Osteoblast (primary cell): ENCODE data around the gene LRP10. TPM values are rescaled to one million over a fixed set of nuclear protein-coding genes. Genes with fewer than 3 reads are reported as not detected.
"Not testable (repeated sequence)": the region's sequence is repeated elsewhere in the genome, so short reads cannot be mapped to it uniquely, and the experiment has no call there.

Experiments used
- DNase-seq: peaks from one replicate; pipeline ENCODE4 v3.0.0; 2011; ENCODE audit warnings: low spot score, mixed read lengths; ENCODE audit not compliant: insufficient read length; ENCODE audit errors: missing footprints
- H2AFZ ChIP-seq: 2 replicates; pipeline ENCODE4 v1.6.0; 2011; ENCODE audit warnings: mild to moderate bottlenecking, low read length
- H3K27ac ChIP-seq: 2 replicates; pipeline ENCODE4 v1.5.1; 2011; ENCODE audit warnings: mild to moderate bottlenecking, low read depth, low read length, moderate library complexity
- H3K27me3 ChIP-seq: 2 replicates; pipeline ENCODE4 v1.6.0; 2012; ENCODE audit warnings: mild to moderate bottlenecking, control low read depth, inconsistent platforms, low read length, moderate library complexity; ENCODE audit not compliant: insufficient read depth
- H3K36me3 ChIP-seq: 2 replicates; pipeline ENCODE4 v1.5.1; 2011; ENCODE audit warnings: mild to moderate bottlenecking, low read length, control low read depth, moderate library complexity; ENCODE audit not compliant: insufficient read depth
- H3K4me1 ChIP-seq: 2 replicates; pipeline ENCODE4 v1.5.1; 2011; ENCODE audit warnings: mild to moderate bottlenecking, low read length, control low read depth, moderate library complexity; ENCODE audit not compliant: insufficient read depth
- H3K4me2 ChIP-seq: 2 replicates; pipeline ENCODE4 v1.6.0; 2011; ENCODE audit warnings: mild to moderate bottlenecking, low read length; ENCODE audit not compliant: insufficient read depth
- H3K4me3 ChIP-seq: fragments of 200-600 bp; sonication (generic); 3 replicates; pipeline ENCODE4 v1.5.1; 2012; ENCODE audit warnings: mild to moderate bottlenecking, low read length, inconsistent platforms; ENCODE audit not compliant: insufficient read depth
- H3K79me2 ChIP-seq: 2 replicates; pipeline ENCODE4 v1.6.0; 2012; ENCODE audit warnings: mild to moderate bottlenecking, low read length, control low read depth, inconsistent platforms; ENCODE audit not compliant: insufficient read depth
- H3K9me3 ChIP-seq: 2 replicates; pipeline ENCODE4 v1.5.1; 2011; ENCODE audit warnings: low read depth, low read length, control low read depth
- H4K20me1 ChIP-seq: 2 replicates; pipeline ENCODE4 v1.6.0; 2012; ENCODE audit warnings: mild to moderate bottlenecking, low read length, control low read depth; ENCODE audit not compliant: insufficient read depth
- total RNA-seq: library from RNA; depleted of rRNA; stranded (reverse); fragments of >200 nt; gene quantifications from 2 replicates; pipeline ENCODE4 v1.2.3, GENCODE V29; 2012
- TF ChIP-seq, protein P1 (sequence below): IDR thresholded peaks from 2 replicates; pipeline ENCODE4 v1.5.1; 2011; ENCODE audit warnings: mild to moderate bottlenecking, low read depth, low read length, moderate library complexity; ENCODE audit errors: extremely low read depth

LRP10 gene
- total RNA-seq, 1 donor: 147 TPM

DNA sequence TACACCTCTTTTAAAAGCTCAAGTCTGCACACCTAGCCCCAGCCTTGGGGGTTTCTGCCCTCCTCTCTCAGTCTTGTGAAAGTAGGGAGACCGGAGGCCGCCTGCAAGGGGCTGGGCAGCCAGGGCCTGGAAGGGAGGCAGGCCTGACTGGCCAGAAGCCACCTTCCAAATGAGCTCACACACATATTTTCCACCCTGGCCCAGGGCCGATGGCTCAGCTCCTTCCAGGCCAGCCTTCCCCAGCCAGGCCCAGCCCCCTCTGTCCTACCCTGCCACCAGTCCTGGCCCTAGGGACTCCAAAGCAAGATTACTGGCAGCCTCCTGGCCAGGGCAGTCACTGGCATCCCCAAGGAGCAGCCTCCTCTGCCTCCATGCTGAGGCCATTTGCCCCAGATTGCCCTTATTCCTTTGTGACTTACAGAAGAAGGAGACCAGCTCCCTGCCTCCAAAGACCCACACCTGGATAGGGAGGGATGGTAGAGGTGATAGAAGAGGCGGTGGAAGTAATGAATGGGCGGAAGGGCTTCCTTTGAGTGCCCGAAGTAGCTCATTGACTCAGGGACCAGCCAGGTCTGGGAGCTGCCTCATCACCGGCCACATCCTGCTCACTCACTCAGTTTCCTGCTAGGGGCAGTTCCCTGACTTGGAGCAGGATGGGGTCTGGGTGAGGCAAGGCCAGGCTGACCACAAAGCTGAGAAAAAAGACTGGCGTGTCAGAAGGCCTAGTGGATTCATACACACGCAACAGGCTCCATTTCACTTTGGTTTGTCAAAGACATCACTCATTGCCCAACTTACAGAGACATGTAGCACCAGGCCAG lies 20.4 kb upstream of the LRP10 start:
- Histone ChIP-seq H3K9me3 (no peaks in the 10 kb centered on the region), H3K4me1 (peaks cover 68% of the 10 kb centered on the region), H2AFZ (peak overlapping the region; percentile 6), H3K4me3 (peak overlapping the region; percentile 53), H3K4me2 (peak overlapping the region; percentile 78), H3K27ac (peak overlapping the region; percentile 100), H3K79me2 (peaks cover 12% of the 10 kb centered on the region), H3K36me3 (peaks cover 12% of the 10 kb centered on the region), H3K27me3 (no peaks in the 10 kb centered on the region), H4K20me1 (no peaks in the 10 kb centered on the region)
- TF ChIP-seq, protein P1, sequence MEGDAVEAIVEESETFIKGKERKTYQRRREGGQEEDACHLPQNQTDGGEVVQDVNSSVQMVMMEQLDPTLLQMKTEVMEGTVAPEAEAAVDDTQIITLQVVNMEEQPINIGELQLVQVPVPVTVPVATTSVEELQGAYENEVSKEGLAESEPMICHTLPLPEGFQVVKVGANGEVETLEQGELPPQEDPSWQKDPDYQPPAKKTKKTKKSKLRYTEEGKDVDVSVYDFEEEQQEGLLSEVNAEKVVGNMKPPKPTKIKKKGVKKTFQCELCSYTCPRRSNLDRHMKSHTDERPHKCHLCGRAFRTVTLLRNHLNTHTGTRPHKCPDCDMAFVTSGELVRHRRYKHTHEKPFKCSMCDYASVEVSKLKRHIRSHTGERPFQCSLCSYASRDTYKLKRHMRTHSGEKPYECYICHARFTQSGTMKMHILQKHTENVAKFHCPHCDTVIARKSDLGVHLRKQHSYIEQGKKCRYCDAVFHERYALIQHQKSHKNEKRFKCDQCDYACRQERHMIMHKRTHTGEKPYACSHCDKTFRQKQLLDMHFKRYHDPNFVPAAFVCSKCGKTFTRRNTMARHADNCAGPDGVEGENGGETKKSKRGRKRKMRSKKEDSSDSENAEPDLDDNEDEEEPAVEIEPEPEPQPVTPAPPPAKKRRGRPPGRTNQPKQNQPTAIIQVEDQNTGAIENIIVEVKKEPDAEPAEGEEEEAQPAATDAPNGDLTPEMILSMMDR: no peak
- peak; percentile 94 for DNase-seq

DNA sequence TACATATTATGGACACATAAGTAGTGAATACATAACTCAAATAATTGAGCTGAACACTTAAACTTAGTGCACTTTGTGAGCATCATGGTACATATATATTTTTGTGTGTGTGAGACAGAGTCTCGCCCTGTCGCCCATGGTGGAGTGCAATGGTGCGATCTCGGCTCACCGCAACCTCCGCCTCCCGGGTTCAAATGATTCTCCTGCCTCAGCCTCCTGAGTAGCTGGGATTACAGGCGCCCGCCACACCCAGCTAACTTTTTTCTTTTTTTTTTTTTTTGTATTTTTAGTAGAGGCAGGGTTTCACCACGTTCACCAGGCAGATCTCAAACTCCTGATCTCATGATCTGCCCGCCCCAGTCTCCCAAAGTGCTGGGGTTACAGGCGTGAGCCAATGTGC lies 19.4 kb upstream of the LRP10 start:
- H2AFZ ChIP-seq, H3K36me3 ChIP-seq, H3K9me3 ChIP-seq, H3K79me2 ChIP-seq, H4K20me1 ChIP-seq, DNase-seq, H3K4me3 ChIP-seq, H3K27me3 ChIP-seq: not testable (repeated sequence)
- H3K27ac ChIP-seq: peak overlapping the region; percentile 100
- H3K4me1 ChIP-seq: peaks cover 58% of the 10 kb centered on the region
- peak overlapping the region; percentile 78 for H3K4me2 ChIP-seq

DNA sequence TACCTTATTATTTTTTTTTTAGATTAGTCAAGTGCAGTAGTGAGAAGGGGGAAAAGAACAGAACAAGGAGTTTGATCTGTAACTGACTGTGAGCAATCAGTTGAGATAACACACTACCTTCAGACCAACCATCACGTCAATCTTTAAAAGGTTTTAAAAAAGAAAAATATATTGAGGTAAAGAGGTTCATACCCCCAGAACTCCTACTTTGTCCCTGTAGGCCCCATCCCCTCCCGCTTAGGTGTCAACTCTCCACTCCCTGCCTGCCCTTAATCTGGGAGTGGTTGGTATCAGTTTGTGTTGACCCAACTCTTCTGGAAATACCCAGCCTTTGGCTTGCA lies 19.0 kb upstream of the LRP10 start:
- peak overlapping the region; percentile 98 for H3K4me2 ChIP-seq
- peak overlapping the region; percentile 100 for H3K27ac ChIP-seq
- H3K27me3 ChIP-seq: no peaks in the 10 kb centered on the region
- H2AFZ ChIP-seq: peak overlapping the region; percentile 91
- TF ChIP-seq, protein P1: no peak
- H3K9me3 ChIP-seq: no peaks in the 10 kb centered on the region
- no peaks in the 10 kb centered on the region for H4K20me1 ChIP-seq
- DNase-seq: no peak
- H3K4me1 ChIP-seq: peaks cover 57% of the 10 kb centered on the region
- peaks cover 4% of the 10 kb centered on the region for H3K36me3 ChIP-seq
- H3K4me3 ChIP-seq: peak overlapping the region; percentile 79
- peaks cover 3% of the 10 kb centered on the region for H3K79me2 ChIP-seq

DNA sequence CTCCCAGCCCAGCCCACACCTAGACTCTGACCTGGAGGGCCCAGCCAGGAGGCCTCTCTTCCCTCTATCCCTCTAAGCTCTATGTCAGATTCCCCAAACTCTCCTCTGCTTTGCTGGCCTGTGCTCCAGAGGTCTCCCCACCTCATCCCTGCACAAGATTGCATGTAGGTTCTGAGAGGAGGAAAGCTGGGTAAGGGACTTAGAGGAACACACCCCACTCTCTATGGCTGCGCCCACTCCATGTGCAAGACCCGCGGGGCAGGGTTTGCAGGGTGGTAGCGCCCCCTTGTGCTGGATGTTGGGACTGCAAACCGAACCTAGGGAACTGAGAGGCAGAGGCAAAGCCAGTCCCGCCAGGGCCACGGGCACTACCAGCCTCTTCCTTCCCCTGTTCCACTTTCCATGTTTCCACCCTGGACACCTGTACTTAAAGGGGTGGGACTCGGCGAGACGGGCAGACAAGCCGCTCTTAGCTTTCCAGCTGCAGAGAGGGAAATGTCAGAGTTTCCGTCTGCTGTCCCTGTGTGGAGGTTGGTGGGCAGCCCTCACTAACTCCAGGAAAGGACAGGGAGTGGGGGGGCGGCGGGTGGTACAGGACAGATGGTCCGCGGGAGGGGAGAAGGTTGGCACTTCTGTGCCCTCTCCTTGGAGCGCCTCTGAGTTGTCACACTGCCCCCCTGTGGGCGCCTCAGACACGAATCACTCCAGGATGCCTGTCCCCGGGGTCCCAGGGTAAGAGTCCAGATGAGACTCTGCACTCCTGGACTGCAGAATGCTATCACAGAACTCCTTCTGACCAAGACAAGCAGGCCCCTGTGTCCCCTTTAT lies 18.4 kb upstream of the LRP10 start:
- H3K4me2 ChIP-seq: peak overlapping the region; percentile 98
- DNase-seq: peak; percentile 80
- H3K79me2 ChIP-seq: peaks cover 3% of the 10 kb centered on the region
- TF ChIP-seq, protein P1: peak; percentile 82
- peak overlapping the region; percentile 100 for H3K27ac ChIP-seq
- H3K4me3 ChIP-seq: peak overlapping the region; percentile 79
- H3K36me3 ChIP-seq: peaks cover 4% of the 10 kb centered on the region
- H3K4me1 ChIP-seq: peaks cover 52% of the 10 kb centered on the region
- peak overlapping the region; percentile 91 for H2AFZ ChIP-seq
- no peaks in the 10 kb centered on the region for H3K27me3 ChIP-seq
- no peaks in the 10 kb centered on the region for H4K20me1 ChIP-seq
- no peaks in the 10 kb centered on the region for H3K9me3 ChIP-seq

DNA sequence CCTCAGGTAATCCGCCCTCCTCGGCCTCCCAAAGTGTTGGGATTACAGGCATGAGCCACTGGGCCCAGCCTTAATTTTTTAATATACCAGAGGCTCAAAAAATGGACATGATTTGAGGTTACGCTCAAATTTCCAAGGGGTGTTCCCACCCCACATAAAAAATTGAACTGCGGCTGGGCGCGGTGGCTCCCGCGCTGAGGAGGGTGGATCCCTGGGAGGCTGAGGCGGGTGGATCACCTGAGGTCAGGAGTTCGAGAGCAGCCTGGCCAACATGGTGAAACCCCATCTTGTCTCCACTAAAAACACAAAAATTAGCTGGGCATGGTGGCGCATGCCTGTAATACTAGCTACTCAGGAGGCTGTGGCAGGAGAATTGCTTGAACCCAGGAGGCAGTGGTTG lies 17.2 kb upstream of the LRP10 start:
- not testable (repeated sequence) for H3K9me3 ChIP-seq, DNase-seq, H2AFZ ChIP-seq, H3K36me3 ChIP-seq, H3K27ac ChIP-seq, H3K27me3 ChIP-seq, H4K20me1 ChIP-seq, H3K4me3 ChIP-seq, H3K79me2 ChIP-seq, H3K4me2 ChIP-seq
- peaks cover 40% of the 10 kb centered on the region for H3K4me1 ChIP-seq
